Hepatocyte (in vitro differentiated cells): Measurements from ENCODE around the gene THOC2. TPM values are rescaled to one million over a fixed set of nuclear protein-coding genes. Genes with fewer than 3 reads are reported as not detected.
"Not testable (repeated sequence)": the region's sequence is repeated elsewhere in the genome, so short reads cannot be mapped to it uniquely, and the experiment has no call there.

Experiments used
- DNase-seq: peaks from one replicate; pipeline ENCODE4 v3.0.0-alpha.2; 2016; ENCODE audit warnings: low spot score
- H2AFZ ChIP-seq: fragments of 200-600 bp; sonication (generic); 2 replicates; pipeline ENCODE4 v1.6.0; 2016; ENCODE audit warnings: antibody characterized with exemption, mild to moderate bottlenecking
- H3K27ac ChIP-seq: fragments of 200-600 bp; sonication (generic); 2 replicates; pipeline ENCODE4 v1.5.1; 2016; ENCODE audit warnings: mild to moderate bottlenecking
- H3K27me3 ChIP-seq: fragments of 200-600 bp; sonication (generic); 2 replicates; pipeline ENCODE4 v1.6.1; 2016
- H3K36me3 ChIP-seq: fragments of 200-600 bp; sonication (generic); replicated peaks from 2 replicates; pipeline ENCODE4 v1.5.1; 2016; ENCODE audit warnings: low read depth; ENCODE audit not compliant: insufficient read depth
- H3K4me1 ChIP-seq: fragments of 200-600 bp; sonication (generic); 2 replicates; pipeline ENCODE4 v1.5.1; 2016; ENCODE audit warnings: mild to moderate bottlenecking, moderate library complexity; ENCODE audit not compliant: insufficient read depth
- H3K4me2 ChIP-seq: fragments of 200-600 bp; sonication (generic); 2 replicates; pipeline ENCODE4 v1.6.0; 2016
- H3K4me3 ChIP-seq: fragments of 200-600 bp; sonication (generic); 2 replicates; pipeline ENCODE4 v1.5.1; 2016; ENCODE audit warnings: mild to moderate bottlenecking
- H3K79me2 ChIP-seq: fragments of 200-600 bp; sonication (generic); 2 replicates; pipeline ENCODE4 v1.6.0; 2017; ENCODE audit warnings: mild to moderate bottlenecking
- H3K9me2 ChIP-seq: fragments of 200-600 bp; sonication (generic); replicated peaks from 2 replicates; pipeline ENCODE4 v1.6.0; 2017; ENCODE audit warnings: mild to moderate bottlenecking; ENCODE audit not compliant: insufficient read depth
- H3K9me3 ChIP-seq: fragments of 200-600 bp; sonication (generic); 2 replicates; pipeline ENCODE4 v1.5.1; 2016; ENCODE audit warnings: low read depth, mild to moderate bottlenecking
- H4K20me1 ChIP-seq: fragments of 200-600 bp; sonication (generic); 2 replicates; pipeline ENCODE4 v1.6.0; 2016; ENCODE audit warnings: mild to moderate bottlenecking; ENCODE audit not compliant: insufficient read depth, poor library complexity, severe bottlenecking
- CTCF ChIP-seq: fragments of 200-600 bp; sonication (generic); IDR thresholded peaks from 2 replicates; pipeline ENCODE4 v1.5.1; 2016; ENCODE audit warnings: antibody characterized with exemption, mild to moderate bottlenecking; ENCODE audit not compliant: poor library complexity
- EZH2 ChIP-seq: fragments of 200-600 bp; sonication (generic); IDR thresholded peaks from 2 replicates; pipeline ENCODE4 v1.6.1; 2016; ENCODE audit warnings: antibody characterized with exemption, mild to moderate bottlenecking, borderline replicate concordance
- EZH2phosphoT487 ChIP-seq: fragments of 200-600 bp; sonication (generic); IDR thresholded peaks from one replicate; pipeline ENCODE4 v1.6.1; 2018; ENCODE audit warnings: antibody characterized with exemption, mild to moderate bottlenecking, low read depth, moderate library complexity; ENCODE audit not compliant: unreplicated experiment, severe bottlenecking
- WGBS: methylation state at CpG from one replicate; pipeline ENCODE4 v1.1.6; 2016; ENCODE audit warnings: low lambda C conversion rate; ENCODE audit errors: missing lambda C conversion rate; 5-methylcytosine and 5-hydroxymethylcytosine counted together
- polyA plus RNA-seq: library from polyadenylated mRNA; unstranded; fragments of >200 nt; fragmentation: Nextera tagmentation; extraction: Ambion mirVana; gene quantifications from 2 replicates; pipeline ENCODE4 v1.2.1, GENCODE V29; 2016
- total RNA-seq: library from RNA; depleted of rRNA; stranded (reverse); fragments of >200 nt; gene quantifications from 2 replicates; pipeline ENCODE4 v1.2.3, GENCODE V29; 2014

The THOC2 gene
- total and polyA plus RNA-seq, 2 experiments from 2014 or later: 66.0 to 95.6 TPM

- Histone ChIP-seq H3K4me1 (peaks cover 3% of the 10 kb centered on the region), H3K27me3 (no peaks in the 10 kb centered on the region), H4K20me1 (no peaks in the 10 kb centered on the region), H3K4me2 (no peak overlapping the region), H3K36me3 (no peaks in the 10 kb centered on the region), H2AFZ (no peak overlapping the region), H3K9me3 (no peaks in the 10 kb centered on the region), H3K9me2 (no peaks in the 10 kb centered on the region), H3K4me3 (no peak overlapping the region), H3K27ac (peak overlapping the region; percentile 79), H3K79me2 (no peaks in the 10 kb centered on the region)
- DNase-seq: no peak
- WGBS: 49% methylated on average over 4 of the region's 4 CpGs
- no peak for TF ChIP-seq CTCF
- no peak for TF ChIP-seq EZH2
- TF ChIP-seq EZH2phosphoT487: no peak
Measured at GRCh38 chrX:123771449-123772064, 38.7 kb upstream of the THOC2 start.

GRCh38 chrX:123764967-123765871 is 32.4 kb upstream of the THOC2 start:
- Histone ChIP-seq H3K79me2 (no peaks in the 10 kb centered on the region), H3K4me1 (no peaks in the 10 kb centered on the region), H3K27ac (peak overlapping the region; percentile 92), H3K27me3 (no peaks in the 10 kb centered on the region), H3K9me3 (no peaks in the 10 kb centered on the region), H3K4me3 (peak overlapping the region; percentile 34), H3K4me2 (peak overlapping the region; percentile 78), H3K36me3 (no peaks in the 10 kb centered on the region), H3K9me2 (no peaks in the 10 kb centered on the region), H4K20me1 (no peaks in the 10 kb centered on the region), H2AFZ (peak overlapping the region; percentile 87)
- DNase-seq: peak; percentile 92
- no peak for TF ChIP-seq EZH2
- no peak for TF ChIP-seq CTCF
- no peak for TF ChIP-seq EZH2phosphoT487
- 44% methylated on average over 15 of the region's 38 CpGs for WGBS

GRCh38 chrX:123759849-123760248 is 27.0 kb upstream of the THOC2 start:
- H3K9me2 ChIP-seq, H3K4me2 ChIP-seq, H3K27ac ChIP-seq, H3K27me3 ChIP-seq, DNase-seq, H4K20me1 ChIP-seq, H3K36me3 ChIP-seq, H3K4me1 ChIP-seq, H3K9me3 ChIP-seq, H2AFZ ChIP-seq, H3K79me2 ChIP-seq, H3K4me3 ChIP-seq: not testable (repeated sequence)
- 73% methylated on average over 3 of the region's 3 CpGs for WGBS

GRCh38 chrX:123757794-123758193 is 24.9 kb upstream of the THOC2 start:
- not testable (repeated sequence) for DNase-seq, H3K9me2 ChIP-seq, H3K36me3 ChIP-seq, H3K79me2 ChIP-seq, H3K4me1 ChIP-seq, H3K27me3 ChIP-seq, H3K4me3 ChIP-seq, H4K20me1 ChIP-seq, H3K4me2 ChIP-seq, H3K27ac ChIP-seq, H3K9me3 ChIP-seq, H2AFZ ChIP-seq
- WGBS: 96% methylated on average over 1 of the region's 1 CpG
